Endodermal cell (in vitro differentiated cells): Measurements from ENCODE around the gene RAB35. TPM values are rescaled to one million over a fixed set of nuclear protein-coding genes. Genes with fewer than 3 reads are reported as not detected.

ENCODE experiments used
- DNase-seq: peaks from one replicate; pipeline ENCODE4 v3.0.0-alpha.2; 2017
- H3K27ac ChIP-seq: 2 replicates; pipeline ENCODE4 v1.5.1; 2013; ENCODE audit warnings: mild to moderate bottlenecking, low read depth, low read length, moderate library complexity
- H3K27me3 ChIP-seq: 2 replicates; pipeline ENCODE4 v1.6.1; 2013; ENCODE audit warnings: mild to moderate bottlenecking, low read length, moderate library complexity; ENCODE audit not compliant: insufficient read depth, control insufficient read depth, poor library complexity, severe bottlenecking
- H3K36me3 ChIP-seq: 2 replicates; pipeline ENCODE4 v1.7.0; 2013; ENCODE audit warnings: mild to moderate bottlenecking, low read length, moderate library complexity; ENCODE audit not compliant: control insufficient read depth, insufficient read depth
- H3K4me1 ChIP-seq: one replicate; pipeline ENCODE4 v1.7.0; 2013; ENCODE audit warnings: low read length; ENCODE audit not compliant: control insufficient read depth, insufficient read depth
- H3K4me3 ChIP-seq: 2 replicates; pipeline ENCODE4 v1.5.1; 2013; ENCODE audit warnings: mild to moderate bottlenecking, low read length, moderate library complexity
- H3K9ac ChIP-seq: 2 replicates; pipeline ENCODE4 v1.6.1; 2013; ENCODE audit warnings: mild to moderate bottlenecking, low read length, moderate library complexity; ENCODE audit not compliant: poor library complexity, severe bottlenecking; ENCODE audit errors: extremely low read depth
- H3K9me3 ChIP-seq: 2 replicates; pipeline ENCODE4 v1.6.1; 2013; ENCODE audit warnings: mild to moderate bottlenecking, low read length, moderate library complexity; ENCODE audit not compliant: control insufficient read depth
- H3K27ac Mint-ChIP-seq: 2 replicates; pipeline ENCODE4 v1.8.0; 2020; ENCODE audit warnings: mixed read lengths
- H3K27me3 Mint-ChIP-seq: 2 replicates; pipeline ENCODE4 v1.8.0; 2021; ENCODE audit warnings: mild to moderate bottlenecking, mixed read lengths; ENCODE audit not compliant: insufficient read depth
- H3K36me3 Mint-ChIP-seq: 2 replicates; pipeline ENCODE4 v1.8.0; 2020; ENCODE audit warnings: low read depth, mixed read lengths
- H3K4me1 Mint-ChIP-seq: 2 replicates; pipeline ENCODE4 v1.8.0; 2020; ENCODE audit warnings: mixed read lengths
- H3K4me3 Mint-ChIP-seq: 2 replicates; pipeline ENCODE4 v1.8.0; 2020; ENCODE audit warnings: mild to moderate bottlenecking, moderate library complexity, mixed read lengths
- H3K9me3 Mint-ChIP-seq: 2 replicates; pipeline ENCODE4 v1.8.0; 2020; ENCODE audit warnings: mild to moderate bottlenecking, mixed read lengths
- CTCF ChIP-seq: fragments of 200-600 bp; sonication (generic); conservative IDR thresholded peaks from 2 replicates; pipeline ENCODE4 v1.5.0; 2021; ENCODE audit warnings: antibody characterized with exemption, mild to moderate bottlenecking
- WGBS, 2 experiments: methylation state at CpG; one replicate each; pipeline versions ENCODE4 v1.1.5 to v1.1.7; 2013; ENCODE audit warnings: missing lambda C conversion rate in 2 of 2, mixed read lengths in 1 of 2; ENCODE audit not compliant: insufficient coverage in 1 of 2, insufficient read length in 1 of 2; 5-methylcytosine and 5-hydroxymethylcytosine counted together
- total RNA-seq, 2 donors: library from RNA; stranded (reverse); fragmentation: NEBNext Ultra II Directional in 1 of 2; extraction: Animal tissue kit (Norgen Biotek cat#: 25700) in 1 of 2; gene quantifications; 2 replicates in 1 of 2; 3 replicates in 1 of 2; pipeline ENCODE4 v1.2.1, GENCODE V29; 2021

RAB35 gene
- total RNA-seq, 2 donors from 2014 or later = 32.4 to 36.6 TPM

GRCh38 chr12:120054293-120054692, 62.3 kb downstream of the RAB35 start:
- H3K9me3 Mint-ChIP-seq = peaks cover 11% of the 10 kb centered on the region
- H3K9ac ChIP-seq = no peak overlapping the region
- DNase-seq = no peak
- no peak for TF ChIP-seq CTCF
- H3K4me1 Mint-ChIP-seq = peaks cover 6% of the 10 kb centered on the region
- H3K36me3 ChIP-seq = no peaks in the 10 kb centered on the region
- H3K4me1 ChIP-seq = no peaks in the 10 kb centered on the region
- H3K4me3 Mint-ChIP-seq = no peak overlapping the region
- H3K27me3 Mint-ChIP-seq = no peaks in the 10 kb centered on the region
- H3K9me3 ChIP-seq = no peaks in the 10 kb centered on the region
- 92% methylated on average over 4 of the region's 4 CpGs for WGBS, 2 experiments
- no peak overlapping the region for H3K4me3 ChIP-seq
- H3K27ac ChIP-seq = no peak overlapping the region
- H3K27me3 ChIP-seq = no peaks in the 10 kb centered on the region
- peaks cover 2% of the 10 kb centered on the region for H3K36me3 Mint-ChIP-seq
- no peak overlapping the region for H3K27ac Mint-ChIP-seq

GRCh38 chr12:120051535-120051934, 65.0 kb downstream of the RAB35 start:
- H3K9me3 ChIP-seq = no peaks in the 10 kb centered on the region
- H3K4me3 ChIP-seq = no peak overlapping the region
- H3K4me1 ChIP-seq = no peaks in the 10 kb centered on the region
- H3K36me3 ChIP-seq = no peaks in the 10 kb centered on the region
- H3K27ac ChIP-seq = no peak overlapping the region
- Mint-ChIP-seq H3K36me3 (peaks cover 2% of the 10 kb centered on the region), H3K9me3 (peaks cover 11% of the 10 kb centered on the region), H3K4me3 (no peak overlapping the region), H3K27me3 (no peaks in the 10 kb centered on the region), H3K27ac (no peak overlapping the region), H3K4me1 (peaks cover 8% of the 10 kb centered on the region)
- no peak for TF ChIP-seq CTCF
- 90 to 98% methylated on average over 2 to 3 of the region's 3 CpGs for WGBS, 2 experiments
- no peak for DNase-seq
- no peaks in the 10 kb centered on the region for H3K27me3 ChIP-seq
- H3K9ac ChIP-seq = no peak overlapping the region

GRCh38 chr12:120049426-120049825, 67.1 kb downstream of the RAB35 start:
- 78 to 80% methylated on average over 1 to 6 of the region's 6 CpGs for WGBS, 2 experiments
- no peak for TF ChIP-seq CTCF
- Mint-ChIP-seq H3K9me3 (peaks cover 12% of the 10 kb centered on the region), H3K36me3 (peaks cover 2% of the 10 kb centered on the region), H3K27me3 (no peaks in the 10 kb centered on the region), H3K27ac (no peak overlapping the region), H3K4me1 (peaks cover 8% of the 10 kb centered on the region), H3K4me3 (no peak overlapping the region)
- Histone ChIP-seq H3K27me3 (no peaks in the 10 kb centered on the region), H3K36me3 (no peaks in the 10 kb centered on the region), H3K4me3 (no peak overlapping the region), H3K9ac (no peak overlapping the region), H3K9me3 (no peaks in the 10 kb centered on the region), H3K4me1 (no peaks in the 10 kb centered on the region), H3K27ac (no peak overlapping the region)
- DNase-seq = no peak
